GM12892 (cell line): ENCODE measurements around the gene SOX15.

Source experiments
- DNase-seq: peaks from one replicate; pipeline ENCODE4 v3.0.0; 2011; ENCODE audit not compliant: insufficient read length
- FAIRE-seq: peaks from 2 replicates; lab custom pipeline; 2011; peaks lifted over from hg19 to GRCh38; lab: Jason Lieb, UNC
- POLR2A ChIP-seq: IDR thresholded peaks from 2 replicates; pipeline ENCODE4 v1.6.1; 2011; ENCODE audit warnings: low read depth, low read length, control low read depth
- POLR2AphosphoS5 ChIP-seq: IDR thresholded peaks from 2 replicates; pipeline ENCODE4 v1.6.1; 2011; ENCODE audit warnings: low read depth, low read length, control low read depth
- TAF1 ChIP-seq: IDR thresholded peaks from 2 replicates; pipeline ENCODE4 v1.6.1; 2011; ENCODE audit warnings: low read depth, mild to moderate bottlenecking, control low read depth, low read length, borderline replicate concordance

Gene SOX15

GRCh38 chr17:7572588-7573323 lies 17.1 kb downstream of the SOX15 start:
- DNase-seq (peak; percentile 98), FAIRE-seq (no peak)
- peak; percentile 72 for TF ChIP-seq TAF1
- TF ChIP-seq POLR2AphosphoS5 = peak; percentile 98
- peak; percentile 98 for TF ChIP-seq POLR2A

- no peak for DNase-seq
- peak; percentile 100 for FAIRE-seq
- TF ChIP-seq TAF1 = peak; percentile 86
- peak; percentile 70 for TF ChIP-seq POLR2AphosphoS5
- TF ChIP-seq POLR2A = no peak; the same call in 1 of the 2 replicates
Measured at GRCh38 chr17:7572338-7572587, 17.6 kb downstream of the SOX15 start.

GRCh38 chr17:7570351-7570750 lies 19.5 kb downstream of the SOX15 start:
- no peak for TF ChIP-seq POLR2A
- TF ChIP-seq POLR2AphosphoS5 = no peak
- TF ChIP-seq TAF1 = no peak
- DNase-seq (no peak), FAIRE-seq (no peak)

- no peak for TF ChIP-seq TAF1
- TF ChIP-seq POLR2AphosphoS5 = no peak
- TF ChIP-seq POLR2A = no peak
- no peak for DNase-seq
- FAIRE-seq = no peak
Measured at GRCh38 chr17:7569571-7569970, 20.3 kb downstream of the SOX15 start.

GRCh38 chr17:7563115-7563869 lies 26.6 kb downstream of the SOX15 start:
- FAIRE-seq (no peak), DNase-seq (no peak)
- no peak for TF ChIP-seq POLR2AphosphoS5
- no peak for TF ChIP-seq TAF1
- TF ChIP-seq POLR2A = no peak

GRCh38 chr17:7562208-7562605 lies 27.7 kb downstream of the SOX15 start:
- TF ChIP-seq TAF1 = 0 out of 2 replicates have a peak, but pooled peaks have one; percentile 17
- no peak for TF ChIP-seq POLR2A
- peak; percentile 30 for FAIRE-seq
- DNase-seq = no peak

- no peak for TF ChIP-seq TAF1
- 0 out of 2 replicates have a peak, but pooled peaks have one; percentile 3 for TF ChIP-seq POLR2AphosphoS5
- TF ChIP-seq POLR2A = peak; percentile 46; the same call in 1 of the 2 replicates
- DNase-seq (peak; percentile 99), FAIRE-seq (peak; percentile 99)
Measured at GRCh38 chr17:7561589-7562207, 28.2 kb downstream of the SOX15 start, which contains the start of gene SENP3. TSS of gene SENP3 (plus strand) at chr17:7561919. CDS start at chr17:7563077, 1,158 bp downstream.

GRCh38 chr17:7561028-7561575 lies 28.8 kb downstream of the SOX15 start:
- FAIRE-seq = no peak
- TF ChIP-seq POLR2A (no peak), POLR2AphosphoS5 (no peak; the same call in 1 of the 2 replicates), TAF1 (no peak)
- peak; percentile 87 for DNase-seq

- no peak for FAIRE-seq
- no peak for DNase-seq
Measured at GRCh38 chr17:7560172-7561027, 29.5 kb downstream of the SOX15 start.

GRCh38 chr17:7559320-7560171 lies 30.3 kb downstream of the SOX15 start:
- FAIRE-seq = peak; percentile 17
- DNase-seq = no peak
- TF ChIP-seq TAF1 (no peak), POLR2A (no peak), POLR2AphosphoS5 (no peak)

More at GRCh38 chr17:7560172-7561027, 29.5 kb downstream of the SOX15 start:
- TF ChIP-seq POLR2A (no peak), TAF1 (no peak), POLR2AphosphoS5 (no peak)
